ENCODE data around the gene PTS.

GRCh38 chr11:112195951-112196351 is 30.3 kb upstream of the PTS start:
- TF ChIP-seq NFYB (CRISPR knock-in tag; conservative IDR thresholded peaks at IDR 0.05; ENCODE audit: low read depth) (no peak), SP1 (CRISPR knock-in tag; conservative IDR thresholded peaks at IDR 0.05) (no peak), CBFB (CRISPR knock-in tag; IDR thresholded peaks at IDR 0.05; ENCODE audit: low read depth) (no peak), ATF3 (CRISPR knock-in tag; conservative IDR thresholded peaks at IDR 0.05) (no peak), ZNF532 (CRISPR knock-in tag; IDR thresholded peaks at IDR 0.05; ENCODE audit: borderline replicate concordance) (no peak), CTCF (IDR thresholded peaks at IDR 0.05) (no peak), PREB (CRISPR knock-in tag; IDR thresholded peaks at IDR 0.05; ENCODE audit: borderline replicate concordance) (no peak), ATF2 (CRISPR knock-in tag; IDR thresholded peaks at IDR 0.05; ENCODE audit: borderline replicate concordance, low read depth) (no peak), NR3C1 (CRISPR knock-in tag; conservative IDR thresholded peaks at IDR 0.05; ENCODE audit: low read depth) (no peak), E2F4 (CRISPR knock-in tag; IDR thresholded peaks at IDR 0.05; ENCODE audit: borderline replicate concordance, low read depth) (no peak), TEAD4 (CRISPR knock-in tag; IDR thresholded peaks at IDR 0.05) (no peak), IRF1 (CRISPR knock-in tag; IDR thresholded peaks at IDR 0.05) (no peak), CREB1 (CRISPR knock-in tag; IDR thresholded peaks at IDR 0.05) (no peak)
